ENCODE results near the gene TIMM8B. TPM values are rescaled to one million over a fixed set of nuclear protein-coding genes. Genes with fewer than 3 reads are reported as not detected.
A peak's percentile ranks its signal among the peaks of the same experiment; 100 is the strongest.

TIMM8B gene, protein sequence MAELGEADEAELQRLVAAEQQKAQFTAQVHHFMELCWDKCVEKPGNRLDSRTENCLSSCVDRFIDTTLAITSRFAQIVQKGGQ
- 97.7 and 99.6 TPM in 2 replicates for total RNA-seq (2021)
- Bru-seq, nascent RNA: percentile 96 among the genes with signal in this experiment
- BruChase-seq, experiment 1, labeled RNA remaining after a 2-hour chase: percentile 82 among the genes with signal in this experiment
- percentile 88 among the genes with signal in this experiment for BruChase-seq, experiment 2, labeled RNA remaining after a 6-hour chase
- long read RNA-seq, transcript TIMM8B-201 (2 exons, 819 nt): major isoform, 113 of 145 reads
- long read RNA-seq, transcript TIMM8B-203 (3 exons, 1,155 nt): minor isoform, 23 of 145 reads
- long read RNA-seq, partial matches to known transcripts: 2 of 145 reads
- long read RNA-seq, other reads (novel, unspliced or antisense): 5 of 145 reads

- H3K27me3 ChIP-seq (replicated peaks; ENCODE audit: insufficient read depth, low read depth, low read length, poor library complexity): no peaks in the 10 kb centered on the region
- peaks cover 18% of the 10 kb centered on the region for H3K4me1 ChIP-seq (ENCODE audit: insufficient read depth, low read length, poor library complexity, severe bottlenecking)
- peak; percentile 99 for DNase-seq (ENCODE audit: low spot score)
- H3K27ac ChIP-seq (ENCODE audit: low read depth, low read length, poor library complexity, severe bottlenecking): peak within 1 kb of the TSS; percentile 89
- CTCF ChIA-PET: interaction anchor here (0.6 kb wide), 1 partner anchor 194 kb away, joined by 7 read pairs; no protein-coding TSS in a partner anchor
- BruUV-seq (replicated peaks): no TSS peak
- H3K9me3 ChIP-seq (ENCODE audit: low read depth, low read length, poor library complexity, severe bottlenecking): no peaks in the 10 kb centered on the region
- intact Hi-C loops (cut with micrococcal nuclease; ENCODE audit: unreplicated experiment): loop anchor here (10.0 kb wide), 1 partner anchor 152 kb away; the partner anchor contains the start of gene DIXDC1
- peak within 1 kb of the TSS; percentile 78 for H3K4me3 ChIP-seq (ENCODE audit: low read depth, low read length, poor library complexity, severe bottlenecking)
- peaks cover 74% of the 10 kb centered on the region for H3K36me3 ChIP-seq (ENCODE audit: insufficient read depth, low read length, poor library complexity, severe bottlenecking)
- POLR2A ChIA-PET (ENCODE audit: low non-redundant PET): interaction anchor here (0.6 to 0.7 kb wide), 3 partner anchors 10 to 205 kb away, joined by 3 to 6 read pairs (median 4); no protein-coding TSS in a partner anchor
- peak; percentile 31; the same call in 1 of the 2 replicates for TF ChIP-seq CTCF (conservative IDR thresholded peaks at IDR 0.05; ENCODE audit: low read depth, low read length)
- no peak for TF ChIP-seq EZH2 (IDR thresholded peaks at IDR 0.05; ENCODE audit: borderline replicate concordance, low read depth, low read length, poor library complexity, severe bottlenecking)
Observed at GRCh38 chr11:112086422-112087191, at the start of gene TIMM8B, which contains the start of gene SDHD. Gene TIMM8B (minus strand): TSS chr11:112086756. CDS start chr11:112086723, 33 bp downstream. Gene SDHD (plus strand): TSS chr11:112086873. CDS start chr11:112086908, 35 bp downstream.

DNA sequence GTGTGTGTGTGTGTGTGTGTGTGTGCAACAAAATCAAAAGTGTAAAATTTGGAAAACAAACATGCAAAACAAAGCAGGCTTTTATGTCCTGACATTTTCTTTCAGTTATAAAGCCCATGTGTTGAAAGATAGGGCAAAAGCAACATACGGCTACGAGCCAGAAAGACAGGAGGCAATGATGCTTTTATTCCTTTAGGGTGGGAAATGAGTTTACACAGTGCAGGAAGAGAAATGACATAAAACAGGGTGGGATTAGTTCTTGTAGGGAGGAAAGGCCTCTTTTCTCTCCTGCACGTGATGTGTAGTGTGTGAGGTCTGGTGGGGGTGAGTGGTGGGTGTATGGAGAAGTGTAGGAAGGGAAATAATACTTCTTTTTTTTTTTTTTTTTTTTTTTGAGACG lies 47.9 kb upstream of the TIMM8B start:
- no peak for DNase-seq (ENCODE audit: low spot score)
- ChIA-PET CTCF (no interaction called here), POLR2A (ENCODE audit: low non-redundant PET) (no interaction called here)
- H3K36me3 ChIP-seq (ENCODE audit: insufficient read depth, low read length, poor library complexity, severe bottlenecking): no peaks in the 10 kb centered on the region
- no peaks in the 10 kb centered on the region for H3K27me3 ChIP-seq (replicated peaks; ENCODE audit: insufficient read depth, low read depth, low read length, poor library complexity)
- intact Hi-C loops (cut with micrococcal nuclease; ENCODE audit: unreplicated experiment): no loop called here
- H3K4me3 ChIP-seq (ENCODE audit: low read depth, low read length, poor library complexity, severe bottlenecking): no peak overlapping the region
- no TSS peak for BruUV-seq (replicated peaks)
- H3K9me3 ChIP-seq (ENCODE audit: low read depth, low read length, poor library complexity, severe bottlenecking): no peaks in the 10 kb centered on the region
- TF ChIP-seq EZH2 (IDR thresholded peaks at IDR 0.05; ENCODE audit: borderline replicate concordance, low read depth, low read length, poor library complexity, severe bottlenecking) (no peak), CTCF (conservative IDR thresholded peaks at IDR 0.05; ENCODE audit: low read depth, low read length) (no peak)
- H3K4me1 ChIP-seq (ENCODE audit: insufficient read depth, low read length, poor library complexity, severe bottlenecking): peaks cover 2% of the 10 kb centered on the region
- no peak overlapping the region for H3K27ac ChIP-seq (ENCODE audit: low read depth, low read length, poor library complexity, severe bottlenecking)

- no peak for DNase-seq (ENCODE audit: low spot score)
- Histone ChIP-seq H3K4me3 (ENCODE audit: low read depth, low read length, poor library complexity, severe bottlenecking) (no peak overlapping the region), H3K4me1 (ENCODE audit: insufficient read depth, low read length, poor library complexity, severe bottlenecking) (peaks cover 20% of the 10 kb centered on the region), H3K27me3 (replicated peaks; ENCODE audit: insufficient read depth, low read depth, low read length, poor library complexity) (no peaks in the 10 kb centered on the region), H3K36me3 (ENCODE audit: insufficient read depth, low read length, poor library complexity, severe bottlenecking) (no peaks in the 10 kb centered on the region), H3K27ac (ENCODE audit: low read depth, low read length, poor library complexity, severe bottlenecking) (no peak overlapping the region), H3K9me3 (ENCODE audit: low read depth, low read length, poor library complexity, severe bottlenecking) (no peaks in the 10 kb centered on the region)
- intact Hi-C loops (cut with micrococcal nuclease; ENCODE audit: unreplicated experiment): no loop called here
- ChIA-PET POLR2A (ENCODE audit: low non-redundant PET) (no interaction called here), CTCF (no interaction called here)
- TF ChIP-seq EZH2 (IDR thresholded peaks at IDR 0.05; ENCODE audit: borderline replicate concordance, low read depth, low read length, poor library complexity, severe bottlenecking) (no peak), CTCF (conservative IDR thresholded peaks at IDR 0.05; ENCODE audit: low read depth, low read length) (no peak)
- no TSS peak for BruUV-seq (replicated peaks)
Observed at GRCh38 chr11:112132737-112133136, 46.2 kb upstream of the TIMM8B start.
